ENCODE results near the gene PRUNE2.
"Not testable (repeated sequence)": the region's sequence is repeated elsewhere in the genome, so short reads cannot be mapped to it uniquely, and the experiment has no call there.

Gene PRUNE2

GRCh38 chr9:76905791-76906646 is at the start of gene PRUNE2:
PRUNE2 (minus strand) TSS chr9:76906114; CDS start chr9:76905963, 151 bp downstream.
- peak; percentile 42 for DNase-seq

GRCh38 chr9:76955406-76955805 is 49.5 kb upstream of the PRUNE2 start:
- not testable (repeated sequence) for DNase-seq

GRCh38 chr9:76949865-76950264 is 44.0 kb upstream of the PRUNE2 start:
- DNase-seq, result no peak

GRCh38 chr9:76944011-76944410 is 38.1 kb upstream of the PRUNE2 start:
- no peak for DNase-seq

- DNase-seq, result no peak
Observed at GRCh38 chr9:76943054-76943453, 37.1 kb upstream of the PRUNE2 start.

- no peak for DNase-seq
Observed at GRCh38 chr9:76932757-76933156, 26.8 kb upstream of the PRUNE2 start.

- DNase-seq, result no peak
Observed at GRCh38 chr9:76932265-76932664, 26.4 kb upstream of the PRUNE2 start.

GRCh38 chr9:76927540-76928240 is 21.8 kb upstream of the PRUNE2 start:
- no peak for DNase-seq

GRCh38 chr9:76926846-76927245 is 20.9 kb upstream of the PRUNE2 start:
- DNase-seq, result no peak

GRCh38 chr9:76926324-76926741 is 20.4 kb upstream of the PRUNE2 start:
- peak; percentile 11 for DNase-seq

- no peak for DNase-seq
Observed at GRCh38 chr9:76921165-76921564, 15.3 kb upstream of the PRUNE2 start.

- no peak for DNase-seq
Observed at GRCh38 chr9:76917299-76917698, 11.4 kb upstream of the PRUNE2 start.

- DNase-seq, result no peak
Observed at GRCh38 chr9:76916231-76916630, 10.3 kb upstream of the PRUNE2 start.

- no peak for DNase-seq
Observed at GRCh38 chr9:76913467-76913866, 7.6 kb upstream of the PRUNE2 start.

- DNase-seq, result peak; percentile 11
Observed at GRCh38 chr9:76912636-76913275, 6.8 kb upstream of the PRUNE2 start.

GRCh38 chr9:76911971-76912370 is 6.1 kb upstream of the PRUNE2 start:
- DNase-seq, result no peak

GRCh38 chr9:76910861-76911260 is 4.9 kb upstream of the PRUNE2 start:
- no peak for DNase-seq

- DNase-seq, result no peak
Observed at GRCh38 chr9:76906647-76906975, 697 bp upstream of the PRUNE2 start.

- DNase-seq, result no peak
Observed at GRCh38 chr9:76904661-76905457, 1.1 kb downstream of the PRUNE2 start.

GRCh38 chr9:76902395-76902794 is 3.5 kb downstream of the PRUNE2 start:
- no peak for DNase-seq

GRCh38 chr9:76901801-76902200 is 4.1 kb downstream of the PRUNE2 start:
- no peak for DNase-seq

- no peak for DNase-seq
Observed at GRCh38 chr9:76900884-76901440, 5.0 kb downstream of the PRUNE2 start.

- DNase-seq, result no peak
Observed at GRCh38 chr9:76898786-76899185, 7.1 kb downstream of the PRUNE2 start.
